HepG2 (cell line): ENCODE results near the gene IFIT5. TPM values are rescaled to one million over a fixed set of nuclear protein-coding genes. Genes with fewer than 3 reads are reported as not detected.

Source experiments
- FOXK2 ChIP-seq: fragments of 450-650 bp; IDR thresholded peaks from 2 replicates; pipeline ENCODE4 v1.6.1; 2016
- HDAC6 ChIP-seq: fragments of 200-600 bp; sonication (generic); IDR thresholded peaks from 2 replicates; pipeline ENCODE4 v1.7.0; 2017; ENCODE audit warnings: mild to moderate bottlenecking, antibody characterized with exemption, low read length, low read depth
- IKZF1 ChIP-seq: fragments of 450-650 bp; IDR thresholded peaks from 2 replicates; pipeline ENCODE4 v1.7.1; 2016
- KAT8 ChIP-seq: IDR thresholded peaks from 2 replicates; pipeline ENCODE4 v1.6.1; 2016; ENCODE audit warnings: missing genetic modification reagents, missing compliant biosample characterization
- SYNCRIP ChIP-seq: fragments of 200-400 bp; formaldehyde crosslinking; IDR thresholded peaks from 2 replicates; pipeline ENCODE4 v1.6.1; 2018; ENCODE audit warnings: mild to moderate bottlenecking, low read depth, low read length; ENCODE audit not compliant: insufficient read depth
- TP53 ChIP-seq: sonication (generic); formaldehyde crosslinking; conservative IDR thresholded peaks from 2 replicates; pipeline ENCODE4 v1.4.0; 2020; ENCODE audit warnings: missing genetic modification reagents
- ZBED4 ChIP-seq: sonication (generic); formaldehyde crosslinking; IDR thresholded peaks from 2 replicates; pipeline ENCODE4 v1.4.0; 2020; ENCODE audit warnings: missing genetic modification reagents, borderline replicate concordance
- ZBTB8A ChIP-seq: sonication (generic); formaldehyde crosslinking; IDR thresholded peaks from 2 replicates; pipeline ENCODE4 v1.4.0; 2020; ENCODE audit warnings: mild to moderate bottlenecking, low read depth, missing genetic modification reagents, borderline replicate concordance
- ZNF407 ChIP-seq: sonication (generic); formaldehyde crosslinking; IDR thresholded peaks from one replicate; pipeline ENCODE4 v1.5.1; 2020; ENCODE audit warnings: mild to moderate bottlenecking, missing genetic modification reagents; ENCODE audit errors: not compliant biosample characterization
- ZNF660 ChIP-seq: sonication (generic); formaldehyde crosslinking; IDR thresholded peaks from 2 replicates; pipeline ENCODE4 v1.5.1; 2020; ENCODE audit warnings: mild to moderate bottlenecking, low read depth, missing genetic modification reagents, borderline replicate concordance
- ZNF780A ChIP-seq: sonication (generic); formaldehyde crosslinking; IDR thresholded peaks from 2 replicates; pipeline ENCODE4 v1.8.0; 2022; ENCODE audit warnings: mild to moderate bottlenecking, missing genetic modification reagents, moderate library complexity
- polyA plus RNA-seq, 8 experiments: library from polyadenylated mRNA; depleted of rRNA in 3 of 8; stranded (reverse) in 7 of 8; unstranded in 1 of 8; fragments of >200 nt; fragmentation: Illumina TruSeq in 4 of 8; extraction: Trizol in 4 of 8; gene quantifications; 2 replicates each; pipeline versions ENCODE4 v1.2.1 to v1.2.3, GENCODE V29; 2011 to 2016; ENCODE audit warnings: low read depth in 4 of 8, missing spikeins in 1 of 8, mixed read lengths in 1 of 8; ENCODE audit not compliant: insufficient read depth in 1 of 8
- total RNA-seq, 5 experiments: library from RNA; depleted of rRNA; stranded (reverse); fragments of >200 nt; fragmentation: Illumina TruSeq; extraction: Trizol; gene quantifications; 2 replicates each; pipeline ENCODE4 v1.2.3, GENCODE V29; 2016; ENCODE audit warnings: low read depth in 1 of 5
- TF ChIP-seq, protein P1 (sequence below): sonication (generic); formaldehyde crosslinking; IDR thresholded peaks from 2 replicates; pipeline ENCODE4 v1.5.0; 2020; ENCODE audit warnings: mild to moderate bottlenecking, missing genetic modification reagents

The IFIT5 gene
- total and polyA plus RNA-seq, 2 of the 13 experiments (the other 11 are each of a cell fraction or from before 2014, with no cell fraction given): 2.2 to 8.3 TPM

DNA sequence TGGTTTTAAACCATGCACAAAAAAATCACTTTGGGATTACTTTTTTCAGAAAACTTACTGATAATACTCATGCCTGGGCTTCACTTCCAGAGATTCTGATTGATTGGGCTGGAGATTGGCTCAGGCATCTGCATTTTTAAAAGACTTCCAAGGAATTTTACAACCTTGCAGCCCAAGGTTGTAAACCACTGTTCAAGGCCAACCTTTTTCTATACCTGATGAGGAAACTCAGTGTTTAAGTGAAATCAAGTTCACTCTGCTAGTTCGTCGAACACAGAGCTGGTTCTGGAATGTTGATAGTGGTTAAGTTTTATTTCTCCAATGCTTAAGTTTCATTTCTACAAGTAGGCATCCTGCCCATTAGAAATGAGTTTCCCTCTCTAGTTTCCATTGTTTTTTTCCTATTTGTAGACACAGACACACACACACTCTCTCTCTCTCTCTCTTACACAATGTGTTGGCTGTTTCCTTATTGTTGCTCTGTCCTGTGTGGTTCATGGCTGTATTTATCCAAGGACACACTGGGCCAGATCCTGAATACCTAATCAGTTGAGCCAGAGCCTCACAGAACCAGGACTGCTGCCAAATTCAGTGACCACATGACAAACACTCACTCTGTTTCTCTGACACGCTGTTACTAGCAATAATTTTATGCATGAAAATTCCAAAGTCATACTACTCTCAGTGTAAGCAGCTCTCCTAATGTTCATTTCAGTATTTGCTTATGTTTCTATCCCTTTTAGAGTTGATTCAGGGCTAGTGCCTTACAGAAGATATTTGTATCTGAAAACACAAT is 40.3 kb upstream of the IFIT5 start (continued):
- peak; percentile 93; the same call in 1 of the 2 replicates for TF ChIP-seq ZBED4 (CRISPR knock-in tag)
- TF ChIP-seq KAT8 (CRISPR knock-in tag): peak; percentile 65
- TF ChIP-seq HDAC6: no peak
- TF ChIP-seq TP53 (CRISPR knock-in tag): no peak
- TF ChIP-seq IKZF1: no peak
- TF ChIP-seq, protein P1, sequence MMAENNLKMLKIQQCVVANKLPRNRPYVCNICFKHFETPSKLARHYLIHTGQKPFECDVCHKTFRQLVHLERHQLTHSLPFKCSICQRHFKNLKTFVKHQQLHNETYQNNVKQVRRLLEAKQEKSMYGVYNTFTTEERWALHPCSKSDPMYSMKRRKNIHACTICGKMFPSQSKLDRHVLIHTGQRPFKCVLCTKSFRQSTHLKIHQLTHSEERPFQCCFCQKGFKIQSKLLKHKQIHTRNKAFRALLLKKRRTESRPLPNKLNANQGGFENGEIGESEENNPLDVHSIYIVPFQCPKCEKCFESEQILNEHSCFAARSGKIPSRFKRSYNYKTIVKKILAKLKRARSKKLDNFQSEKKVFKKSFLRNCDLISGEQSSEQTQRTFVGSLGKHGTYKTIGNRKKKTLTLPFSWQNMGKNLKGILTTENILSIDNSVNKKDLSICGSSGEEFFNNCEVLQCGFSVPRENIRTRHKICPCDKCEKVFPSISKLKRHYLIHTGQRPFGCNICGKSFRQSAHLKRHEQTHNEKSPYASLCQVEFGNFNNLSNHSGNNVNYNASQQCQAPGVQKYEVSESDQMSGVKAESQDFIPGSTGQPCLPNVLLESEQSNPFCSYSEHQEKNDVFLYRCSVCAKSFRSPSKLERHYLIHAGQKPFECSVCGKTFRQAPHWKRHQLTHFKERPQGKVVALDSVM (CRISPR knock-in tag): no peak
- TF ChIP-seq ZNF407 (CRISPR knock-in tag): no peak
- no peak for TF ChIP-seq ZBTB8A (CRISPR knock-in tag)
- TF ChIP-seq ZNF660 (CRISPR knock-in tag): no peak
- TF ChIP-seq SYNCRIP: no peak
- TF ChIP-seq FOXK2: peak; percentile 90
- no peak for TF ChIP-seq ZNF780A (CRISPR knock-in tag)
